ENCODE results near the gene MRC2.

- TF ChIP-seq CTCF (conservative IDR thresholded peaks at IDR 0.05; ENCODE audit: low read length) (no peak), EZH2phosphoT487 (IDR thresholded peaks at IDR 0.05; ENCODE audit: borderline replicate concordance) (no peak)
Observed at GRCh38 chr17:62741290-62741689, 113.8 kb downstream of the MRC2 start.

Measured in Loucy (cell line).